ENCODE data around the gene SUZ12.
"Not testable (repeated sequence)": the region's sequence is repeated elsewhere in the genome, so short reads cannot be mapped to it uniquely, and the experiment has no call there.

Gene SUZ12

DNA sequence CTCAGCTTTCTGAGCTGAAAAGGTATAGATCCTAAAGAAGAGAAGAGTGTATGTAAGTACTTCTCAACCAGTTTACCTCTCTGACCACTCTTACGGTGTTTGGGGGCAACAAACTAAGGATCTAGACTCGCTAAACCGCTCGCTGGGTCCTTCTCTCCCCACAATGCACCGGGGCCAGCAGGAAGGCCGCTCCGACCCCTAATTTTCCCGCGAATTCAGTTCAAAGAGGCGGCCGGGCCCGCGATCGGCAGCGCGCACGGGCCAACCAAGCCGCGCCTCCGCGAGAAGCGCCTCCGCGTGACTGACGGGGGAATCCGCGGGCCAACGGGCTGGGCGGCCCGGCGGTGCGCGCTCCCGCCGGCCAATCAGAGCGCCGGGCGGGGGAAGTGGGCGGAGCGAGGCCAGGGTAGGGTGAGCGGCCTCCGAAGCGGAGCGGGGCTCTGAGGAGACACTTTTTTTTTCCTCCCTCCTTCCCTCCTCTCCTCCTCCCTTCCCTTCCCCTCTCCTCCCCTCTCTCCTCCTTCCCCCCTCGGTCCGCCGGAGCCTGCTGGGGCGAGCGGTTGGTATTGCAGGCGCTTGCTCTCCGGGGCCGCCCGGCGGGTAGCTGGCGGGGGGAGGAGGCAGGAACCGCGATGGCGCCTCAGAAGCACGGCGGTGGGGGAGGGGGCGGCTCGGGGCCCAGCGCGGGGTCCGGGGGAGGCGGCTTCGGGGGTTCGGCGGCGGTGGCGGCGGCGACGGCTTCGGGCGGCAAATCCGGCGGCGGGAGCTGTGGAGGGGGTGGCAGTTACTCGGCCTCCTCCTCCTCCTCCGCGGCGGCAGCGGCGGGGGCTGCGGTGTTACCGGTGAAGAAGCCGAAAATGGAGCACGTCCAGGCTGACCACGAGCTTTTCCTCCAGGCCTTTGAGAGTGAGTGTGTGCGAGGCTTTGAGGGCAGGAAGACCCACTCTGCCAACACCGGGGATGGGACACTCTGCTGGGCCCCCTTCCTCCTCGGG is at the start of gene SUZ12:
Gene SUZ12 (plus strand): TSS at position 393 of the 995 bp plus-strand sequence. CDS start 240 bp downstream, at position 633.
- DNase-seq, result peak; percentile 22

- DNase-seq, result no peak
Measured at GRCh38 chr17:31888124-31888523, 48.7 kb upstream of the SUZ12 start.

DNA sequence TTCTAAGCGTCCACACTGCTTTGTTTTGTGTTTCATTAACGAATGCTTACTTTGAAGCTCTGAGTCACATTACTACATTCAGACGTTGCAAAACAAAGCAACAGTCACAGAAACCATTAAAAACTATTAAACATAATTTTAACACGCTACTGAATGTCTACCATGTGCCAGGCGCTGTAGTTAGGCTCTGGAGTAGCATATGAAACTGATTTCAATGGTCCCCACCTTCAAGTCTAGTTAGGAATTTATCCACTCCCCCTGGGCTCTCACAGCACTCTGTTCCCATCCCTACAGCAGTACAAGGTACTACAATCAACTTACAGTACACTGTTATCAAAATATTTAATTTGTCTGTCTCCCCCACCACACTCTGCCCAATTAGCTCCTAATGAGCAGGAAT is 35.9 kb upstream of the SUZ12 start:
- DNase-seq, result no peak

DNA sequence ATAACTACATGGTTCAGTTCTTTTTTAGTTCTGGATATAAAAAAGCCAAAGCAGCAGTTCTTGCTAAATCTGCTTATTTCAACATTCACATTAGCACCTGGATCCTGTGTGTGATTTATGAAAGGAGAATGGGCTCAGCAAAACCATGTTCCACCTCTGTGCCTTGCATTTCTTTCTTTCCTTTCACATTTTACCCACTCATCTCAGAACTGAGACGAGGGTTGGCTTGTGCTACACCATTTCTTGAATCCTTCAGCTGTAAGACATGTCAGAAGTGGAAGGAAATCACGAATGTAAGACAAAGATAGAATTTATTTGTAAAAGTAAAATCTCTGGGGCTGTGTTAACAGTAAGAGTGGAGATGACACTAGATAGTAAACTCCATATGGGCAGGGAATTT is 34.1 kb upstream of the SUZ12 start:
- no peak for DNase-seq

DNA sequence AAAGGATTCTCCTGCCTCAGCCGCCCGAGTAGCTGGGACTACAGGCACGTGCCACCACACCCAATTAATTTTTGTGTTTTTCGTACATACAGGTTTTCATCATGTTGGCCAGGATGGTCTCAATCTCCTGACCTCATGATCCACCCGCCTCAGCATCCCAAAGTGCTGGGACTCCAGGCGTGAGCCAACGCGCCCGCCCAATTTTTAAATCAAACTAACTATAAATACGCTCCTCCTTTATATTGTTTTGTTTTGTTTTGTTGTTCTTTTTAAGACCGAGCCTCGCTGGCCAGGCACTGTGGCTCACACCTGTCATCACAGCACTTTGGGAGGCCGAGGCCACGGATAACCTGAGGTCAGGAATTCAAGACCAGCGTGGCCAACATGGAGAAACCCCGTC is 33.4 kb upstream of the SUZ12 start:
- no peak for DNase-seq

DNA sequence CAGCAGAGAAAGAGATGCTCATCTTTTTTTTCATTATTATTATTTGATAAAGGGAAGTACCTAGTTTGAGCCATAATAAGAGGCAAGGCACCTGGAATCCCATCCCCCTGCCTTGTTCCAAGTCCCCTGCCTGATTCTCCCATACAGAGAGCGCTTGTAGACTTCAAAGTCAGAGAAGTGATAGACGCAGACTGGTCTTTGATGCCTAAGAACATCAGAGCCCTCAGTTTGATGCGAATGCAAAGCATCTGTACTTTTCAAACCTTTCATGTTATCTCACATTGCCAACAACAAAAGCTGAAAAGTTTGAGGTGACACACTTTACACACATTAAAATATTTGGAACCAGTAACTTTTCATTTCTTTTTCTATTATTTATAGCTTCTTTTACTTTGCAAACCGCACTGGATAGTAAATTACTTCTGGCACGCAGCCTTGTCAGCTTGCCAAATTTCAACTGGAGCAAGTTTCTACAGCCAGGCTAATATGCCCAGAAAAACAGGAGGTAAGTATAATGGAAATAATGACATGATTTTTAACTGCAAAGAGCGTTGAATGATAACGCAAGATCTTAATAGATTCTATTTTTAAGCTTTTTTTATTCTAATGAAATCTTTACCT is 29.4 kb upstream of the SUZ12 start:
- no peak for DNase-seq

GRCh38 chr17:31908386-31908785 is 28.4 kb upstream of the SUZ12 start:
- no peak for DNase-seq

DNA sequence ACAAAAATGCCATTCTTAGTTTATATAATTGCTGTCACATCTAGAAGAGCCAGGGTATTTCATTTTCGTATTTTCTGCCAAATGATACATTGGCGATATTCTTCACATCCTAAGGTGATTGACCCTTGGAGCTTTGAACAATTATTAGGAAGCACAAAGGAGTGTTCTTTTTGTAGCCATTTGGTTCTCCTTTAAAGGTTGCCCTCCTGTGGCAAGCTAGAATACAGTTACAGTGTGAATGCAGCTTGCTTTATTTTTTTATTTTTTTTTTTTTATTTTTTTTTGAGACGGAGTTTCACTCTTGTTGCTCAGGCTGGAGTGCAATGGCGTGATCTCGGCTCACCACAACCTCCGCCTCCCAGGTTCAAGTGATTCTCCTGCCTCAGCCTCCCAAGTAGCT is 24.1 kb upstream of the SUZ12 start:
- DNase-seq, result not testable (repeated sequence)

- DNase-seq, result no peak
Measured at GRCh38 chr17:31915456-31916100, 21.2 kb upstream of the SUZ12 start.

- DNase-seq, result no peak
Measured at GRCh38 chr17:31916491-31917064, 20.2 kb upstream of the SUZ12 start.

- DNase-seq, result no peak
Measured at GRCh38 chr17:31917065-31917529, 19.7 kb upstream of the SUZ12 start.

GRCh38 chr17:31917721-31918120 is 19.1 kb upstream of the SUZ12 start:
- DNase-seq, result not testable (repeated sequence)

GRCh38 chr17:31918701-31919128 is 18.1 kb upstream of the SUZ12 start:
- no peak for DNase-seq

DNA sequence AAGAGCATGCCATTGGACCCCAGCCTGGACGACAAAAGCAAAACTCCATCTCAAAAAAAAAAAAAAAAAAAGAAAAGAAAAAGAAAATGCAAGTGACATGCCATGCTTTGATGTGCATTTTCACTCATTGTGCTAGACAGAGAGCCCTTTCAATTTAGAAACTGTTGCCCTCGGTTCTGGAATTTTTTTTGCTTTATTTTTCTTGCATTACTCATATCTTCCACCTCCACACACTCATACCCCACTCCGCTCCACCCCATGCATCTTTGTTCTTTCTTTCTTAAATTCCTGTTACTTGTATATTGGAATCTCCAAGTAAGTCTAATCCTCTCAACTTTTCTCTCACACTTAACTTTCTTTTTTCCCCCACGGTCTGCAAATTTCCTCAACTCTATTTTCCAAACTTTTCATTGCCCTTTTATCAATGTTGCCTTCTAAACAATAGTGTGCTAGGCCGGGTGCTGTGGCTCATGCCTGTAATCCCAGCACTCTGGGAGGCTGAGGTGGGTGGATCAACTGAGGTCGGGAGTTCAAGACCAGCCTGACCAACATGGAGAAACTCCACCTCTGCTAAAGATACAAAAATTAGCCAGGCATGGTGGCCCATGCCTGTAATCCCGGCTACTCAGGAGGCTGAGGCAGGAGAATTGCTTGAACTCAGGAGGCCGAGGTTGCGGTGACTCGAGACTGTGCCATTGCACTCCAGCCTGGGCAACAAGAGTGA is 16.8 kb upstream of the SUZ12 start:
- DNase-seq, result no peak

- DNase-seq, result no peak
Measured at GRCh38 chr17:31926100-31926729, 10.6 kb upstream of the SUZ12 start.

DNA sequence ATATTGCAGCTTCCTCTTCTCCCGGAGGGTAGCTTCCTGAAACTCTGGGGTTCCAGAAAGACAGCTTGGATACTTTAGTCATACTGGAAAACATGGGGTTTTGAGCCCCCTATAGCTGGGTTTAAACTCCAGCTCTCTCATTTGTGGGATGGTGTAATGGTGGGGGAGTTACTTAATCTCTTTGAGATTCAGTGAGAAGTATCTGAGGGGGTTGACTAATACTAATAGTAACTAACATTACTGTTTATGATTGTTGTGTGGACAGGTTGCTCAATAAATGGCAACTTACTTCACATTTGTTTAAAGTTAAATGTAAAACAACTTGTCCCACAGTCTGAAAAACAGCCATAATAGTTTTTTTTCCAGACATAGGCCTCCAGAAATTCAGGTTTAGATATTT is 5.1 kb upstream of the SUZ12 start:
- DNase-seq, result no peak

- no peak for DNase-seq
Measured at GRCh38 chr17:31935512-31935911, 1.3 kb upstream of the SUZ12 start.

DNA sequence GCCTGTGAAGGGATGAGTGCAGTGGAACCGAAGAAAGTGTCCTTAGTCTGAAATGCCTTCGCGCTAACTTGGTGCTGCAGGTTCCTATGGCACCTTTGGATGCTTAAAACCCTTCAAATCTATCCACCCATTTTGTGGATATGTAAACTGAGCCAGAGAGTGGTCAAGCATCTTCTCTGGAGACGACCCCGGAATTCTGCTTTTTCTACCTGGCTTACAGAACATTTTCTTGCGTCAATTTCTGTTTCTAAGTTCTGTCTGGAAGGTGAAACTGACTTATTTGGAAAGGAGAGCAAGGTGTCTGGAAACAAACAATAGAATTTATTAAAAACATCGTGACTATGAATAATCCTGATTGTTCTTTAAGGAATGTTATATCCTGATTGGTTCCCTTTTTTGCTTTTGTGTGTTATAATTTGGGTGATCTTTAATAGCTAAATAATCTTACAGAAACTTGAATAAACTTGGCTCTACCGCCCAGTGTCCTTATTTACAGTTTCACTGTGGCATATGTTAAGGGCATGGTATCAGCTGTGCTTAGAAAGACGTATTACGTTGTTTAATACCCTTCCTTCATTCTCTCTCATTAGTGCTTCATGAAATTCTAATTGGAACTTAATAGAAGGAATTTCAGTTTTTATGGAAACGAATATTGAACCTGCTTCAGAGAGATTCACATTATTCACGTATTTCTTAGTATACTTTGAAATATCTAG is 1.3 kb downstream of the SUZ12 start:
- DNase-seq, result not testable (repeated sequence)

DNA sequence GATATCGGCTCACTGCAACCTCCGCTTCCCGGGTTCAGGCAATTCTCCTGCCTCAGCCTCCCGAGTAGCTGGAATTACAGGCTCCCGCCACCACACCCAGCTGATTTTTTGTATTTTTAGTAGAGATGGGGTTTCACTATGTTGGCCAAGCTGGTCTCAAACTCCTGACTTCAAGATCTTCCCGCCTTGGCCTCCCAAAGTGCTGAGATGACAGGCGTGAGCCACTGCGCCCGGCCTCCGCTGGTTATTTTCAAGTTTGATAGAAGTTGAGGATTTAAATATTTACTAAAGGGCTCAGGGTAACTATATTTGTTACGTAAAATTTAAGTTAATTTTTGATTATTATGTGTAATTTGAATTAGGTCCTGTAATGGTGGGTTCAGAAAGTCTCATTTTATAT is 5.1 kb downstream of the SUZ12 start:
- not testable (repeated sequence) for DNase-seq

DNA sequence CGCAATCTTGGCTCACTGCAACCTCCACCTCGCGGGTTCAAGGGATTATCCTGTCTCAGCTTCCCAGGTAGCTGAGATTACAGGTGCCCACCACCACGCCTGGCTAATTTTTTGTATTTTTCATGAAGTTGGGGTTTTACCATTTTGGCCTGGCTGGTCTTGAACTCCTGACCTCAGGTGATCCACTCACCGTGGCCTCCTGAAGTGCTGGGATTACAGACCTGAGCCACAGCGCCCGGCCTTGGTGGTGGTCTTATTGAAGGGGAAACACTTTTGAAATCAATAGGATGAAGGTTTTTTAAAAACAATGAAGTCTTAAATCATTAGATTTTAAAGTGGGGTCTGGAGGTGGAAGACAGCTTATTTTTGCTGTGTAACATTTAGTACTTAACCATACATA is 5.6 kb downstream of the SUZ12 start:
- DNase-seq, result not testable (repeated sequence)

DNA sequence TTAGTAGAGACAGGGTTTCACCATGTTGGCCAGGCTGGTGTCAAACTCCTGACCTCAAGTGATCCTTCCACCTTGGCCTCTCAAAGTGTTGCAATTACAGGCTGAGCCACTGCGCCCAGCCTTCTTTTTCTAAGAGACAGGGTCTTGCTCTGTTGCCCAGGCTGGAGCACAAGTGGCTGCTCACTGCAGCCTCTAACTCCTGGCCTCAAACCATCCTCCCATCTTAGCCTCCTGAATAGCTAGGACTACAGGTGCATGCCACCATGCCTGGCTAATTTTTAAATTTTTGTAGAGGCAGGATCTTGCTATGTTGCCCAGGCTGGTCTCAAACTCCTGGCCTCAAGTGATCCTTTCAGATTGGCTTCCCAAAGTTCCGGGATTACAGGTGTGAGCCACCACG is 15.1 kb downstream of the SUZ12 start:
- DNase-seq, result not testable (repeated sequence)
